ENCODE results near the gene GATAD2B.

DNA sequence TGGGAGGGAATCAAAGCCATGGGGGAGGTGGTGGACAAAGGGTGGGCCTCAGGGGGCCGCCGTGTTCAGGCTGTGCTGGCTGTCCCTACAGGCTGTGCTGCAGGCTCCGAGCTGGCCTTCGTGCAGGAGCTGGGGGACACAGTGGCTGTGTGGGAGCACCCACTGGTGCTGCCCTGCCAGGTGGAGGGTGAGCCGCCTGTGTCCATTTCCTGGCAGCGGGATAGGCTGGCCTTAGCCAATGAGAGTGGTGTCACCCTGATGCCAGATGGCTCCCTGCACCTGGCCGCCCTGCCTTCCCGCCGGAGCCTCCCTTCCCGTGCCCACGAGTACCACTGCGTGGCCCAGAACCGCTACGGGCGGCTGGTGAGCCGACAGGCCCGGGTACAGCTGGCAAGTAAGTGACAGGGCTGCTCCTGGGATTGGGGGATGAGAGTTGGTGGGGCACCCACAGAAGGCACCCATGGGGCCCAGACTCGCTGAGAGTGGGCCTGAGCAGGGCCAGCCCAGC is 127.4 kb downstream of the GATAD2B start:
- TF ChIP-seq, protein P1, sequence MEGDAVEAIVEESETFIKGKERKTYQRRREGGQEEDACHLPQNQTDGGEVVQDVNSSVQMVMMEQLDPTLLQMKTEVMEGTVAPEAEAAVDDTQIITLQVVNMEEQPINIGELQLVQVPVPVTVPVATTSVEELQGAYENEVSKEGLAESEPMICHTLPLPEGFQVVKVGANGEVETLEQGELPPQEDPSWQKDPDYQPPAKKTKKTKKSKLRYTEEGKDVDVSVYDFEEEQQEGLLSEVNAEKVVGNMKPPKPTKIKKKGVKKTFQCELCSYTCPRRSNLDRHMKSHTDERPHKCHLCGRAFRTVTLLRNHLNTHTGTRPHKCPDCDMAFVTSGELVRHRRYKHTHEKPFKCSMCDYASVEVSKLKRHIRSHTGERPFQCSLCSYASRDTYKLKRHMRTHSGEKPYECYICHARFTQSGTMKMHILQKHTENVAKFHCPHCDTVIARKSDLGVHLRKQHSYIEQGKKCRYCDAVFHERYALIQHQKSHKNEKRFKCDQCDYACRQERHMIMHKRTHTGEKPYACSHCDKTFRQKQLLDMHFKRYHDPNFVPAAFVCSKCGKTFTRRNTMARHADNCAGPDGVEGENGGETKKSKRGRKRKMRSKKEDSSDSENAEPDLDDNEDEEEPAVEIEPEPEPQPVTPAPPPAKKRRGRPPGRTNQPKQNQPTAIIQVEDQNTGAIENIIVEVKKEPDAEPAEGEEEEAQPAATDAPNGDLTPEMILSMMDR (IDR thresholded peaks at IDR 0.05) = no peak
- no peak for TF ChIP-seq POLR2A (IDR thresholded peaks at IDR 0.05)

All from esophagus squamous epithelium (tissue), 4 donors.